Hepatocyte (in vitro differentiated cells): ENCODE data around the gene TMPRSS2. TPM values are rescaled to one million over a fixed set of nuclear protein-coding genes. Genes with fewer than 3 reads are reported as not detected.

Source experiments
- DNase-seq: peaks from one replicate; pipeline ENCODE4 v3.0.0-alpha.2; 2016; ENCODE audit warnings: low spot score
- H2AFZ ChIP-seq: fragments of 200-600 bp; sonication (generic); 2 replicates; pipeline ENCODE4 v1.6.0; 2016; ENCODE audit warnings: antibody characterized with exemption, mild to moderate bottlenecking
- H3K27ac ChIP-seq: fragments of 200-600 bp; sonication (generic); 2 replicates; pipeline ENCODE4 v1.5.1; 2016; ENCODE audit warnings: mild to moderate bottlenecking
- H3K27me3 ChIP-seq: fragments of 200-600 bp; sonication (generic); 2 replicates; pipeline ENCODE4 v1.6.1; 2016
- H3K36me3 ChIP-seq: fragments of 200-600 bp; sonication (generic); replicated peaks from 2 replicates; pipeline ENCODE4 v1.5.1; 2016; ENCODE audit warnings: low read depth; ENCODE audit not compliant: insufficient read depth
- H3K4me1 ChIP-seq: fragments of 200-600 bp; sonication (generic); 2 replicates; pipeline ENCODE4 v1.5.1; 2016; ENCODE audit warnings: mild to moderate bottlenecking, moderate library complexity; ENCODE audit not compliant: insufficient read depth
- H3K4me2 ChIP-seq: fragments of 200-600 bp; sonication (generic); 2 replicates; pipeline ENCODE4 v1.6.0; 2016
- H3K4me3 ChIP-seq: fragments of 200-600 bp; sonication (generic); 2 replicates; pipeline ENCODE4 v1.5.1; 2016; ENCODE audit warnings: mild to moderate bottlenecking
- H3K79me2 ChIP-seq: fragments of 200-600 bp; sonication (generic); 2 replicates; pipeline ENCODE4 v1.6.0; 2017; ENCODE audit warnings: mild to moderate bottlenecking
- H3K9me2 ChIP-seq: fragments of 200-600 bp; sonication (generic); replicated peaks from 2 replicates; pipeline ENCODE4 v1.6.0; 2017; ENCODE audit warnings: mild to moderate bottlenecking; ENCODE audit not compliant: insufficient read depth
- H3K9me3 ChIP-seq: fragments of 200-600 bp; sonication (generic); 2 replicates; pipeline ENCODE4 v1.5.1; 2016; ENCODE audit warnings: low read depth, mild to moderate bottlenecking
- H4K20me1 ChIP-seq: fragments of 200-600 bp; sonication (generic); 2 replicates; pipeline ENCODE4 v1.6.0; 2016; ENCODE audit warnings: mild to moderate bottlenecking; ENCODE audit not compliant: insufficient read depth, poor library complexity, severe bottlenecking
- CTCF ChIP-seq: fragments of 200-600 bp; sonication (generic); IDR thresholded peaks from 2 replicates; pipeline ENCODE4 v1.5.1; 2016; ENCODE audit warnings: antibody characterized with exemption, mild to moderate bottlenecking; ENCODE audit not compliant: poor library complexity
- EZH2 ChIP-seq: fragments of 200-600 bp; sonication (generic); IDR thresholded peaks from 2 replicates; pipeline ENCODE4 v1.6.1; 2016; ENCODE audit warnings: antibody characterized with exemption, mild to moderate bottlenecking, borderline replicate concordance
- EZH2phosphoT487 ChIP-seq: fragments of 200-600 bp; sonication (generic); IDR thresholded peaks from one replicate; pipeline ENCODE4 v1.6.1; 2018; ENCODE audit warnings: antibody characterized with exemption, mild to moderate bottlenecking, low read depth, moderate library complexity; ENCODE audit not compliant: unreplicated experiment, severe bottlenecking
- WGBS: methylation state at CpG from one replicate; pipeline ENCODE4 v1.1.6; 2016; ENCODE audit warnings: low lambda C conversion rate; ENCODE audit errors: missing lambda C conversion rate; 5-methylcytosine and 5-hydroxymethylcytosine counted together
- polyA plus RNA-seq: library from polyadenylated mRNA; unstranded; fragments of >200 nt; fragmentation: Nextera tagmentation; extraction: Ambion mirVana; gene quantifications from 2 replicates; pipeline ENCODE4 v1.2.1, GENCODE V29; 2016
- total RNA-seq: library from RNA; depleted of rRNA; stranded (reverse); fragments of >200 nt; gene quantifications from 2 replicates; pipeline ENCODE4 v1.2.3, GENCODE V29; 2014

Gene TMPRSS2
- total and polyA plus RNA-seq, 2 experiments from 2014 or later = 65.9 to 121 TPM

GRCh38 chr21:41542727-41543126 lies 34.8 kb upstream of the TMPRSS2 start:
- Histone ChIP-seq H3K79me2 (no peaks in the 10 kb centered on the region), H3K4me3 (no peak overlapping the region), H3K27me3 (no peaks in the 10 kb centered on the region), H3K4me2 (no peak overlapping the region), H3K36me3 (no peaks in the 10 kb centered on the region), H3K9me2 (no peaks in the 10 kb centered on the region), H2AFZ (no peak overlapping the region), H4K20me1 (no peaks in the 10 kb centered on the region), H3K27ac (no peak overlapping the region), H3K4me1 (no peaks in the 10 kb centered on the region), H3K9me3 (no peaks in the 10 kb centered on the region)
- TF ChIP-seq EZH2phosphoT487 = no peak
- TF ChIP-seq EZH2 = no peak
- no peak for TF ChIP-seq CTCF
- no peak for DNase-seq
- 82% methylated on average over 8 of the region's 9 CpGs for WGBS

- Histone ChIP-seq H3K9me3 (no peaks in the 10 kb centered on the region), H4K20me1 (no peaks in the 10 kb centered on the region), H3K27me3 (no peaks in the 10 kb centered on the region), H3K36me3 (no peaks in the 10 kb centered on the region), H3K4me1 (peaks cover 5% of the 10 kb centered on the region), H3K9me2 (no peaks in the 10 kb centered on the region), H3K4me2 (no peak overlapping the region), H2AFZ (no peak overlapping the region), H3K4me3 (no peak overlapping the region), H3K27ac (no peak overlapping the region), H3K79me2 (no peaks in the 10 kb centered on the region)
- DNase-seq = no peak
- TF ChIP-seq EZH2 = no peak
- TF ChIP-seq CTCF = no peak
- TF ChIP-seq EZH2phosphoT487 = no peak
- 81% methylated on average over 8 of the region's 8 CpGs for WGBS
Observed at GRCh38 chr21:41537356-41537755, 29.4 kb upstream of the TMPRSS2 start.

GRCh38 chr21:41536827-41537103 lies 28.8 kb upstream of the TMPRSS2 start:
- no peak for TF ChIP-seq EZH2
- TF ChIP-seq CTCF = no peak
- TF ChIP-seq EZH2phosphoT487 = no peak
- 70% methylated on average over 7 of the region's 7 CpGs for WGBS
- H3K27ac ChIP-seq = no peak overlapping the region

More at GRCh38 chr21:41536827-41537103, 28.8 kb upstream of the TMPRSS2 start:
- Histone ChIP-seq H3K79me2 (no peaks in the 10 kb centered on the region), H3K4me3 (no peak overlapping the region), H3K4me1 (peaks cover 5% of the 10 kb centered on the region), H3K4me2 (no peak overlapping the region), H3K36me3 (no peaks in the 10 kb centered on the region), H2AFZ (no peak overlapping the region), H3K9me3 (no peaks in the 10 kb centered on the region), H4K20me1 (no peaks in the 10 kb centered on the region), H3K9me2 (no peaks in the 10 kb centered on the region), H3K27me3 (no peaks in the 10 kb centered on the region)
- DNase-seq = no peak
